GM12865 (cell line): ENCODE data around the gene ECE1.

Experiments
- DNase-seq: peaks from one replicate; pipeline ENCODE4 v3.0.0; 2010; ENCODE audit warnings: low read depth
- H3K4me3 ChIP-seq: 2 replicates; pipeline ENCODE4 v1.5.1; 2011; ENCODE audit warnings: mild to moderate bottlenecking, low read depth, low read length, control low read depth
- CTCF ChIP-seq: IDR thresholded peaks from 2 replicates; pipeline ENCODE4 v1.5.1; 2011; ENCODE audit warnings: low read length, control low read depth, low read depth, inconsistent platforms; ENCODE audit not compliant: insufficient read depth; ENCODE audit errors: missing control alignments

Gene ECE1

GRCh38 chr1:21266119-21266774 is 24.0 kb downstream of the ECE1 start:
- no peak overlapping the region for H3K4me3 ChIP-seq
- DNase-seq, result no peak
- no peak for TF ChIP-seq CTCF

- no peak overlapping the region for H3K4me3 ChIP-seq
- TF ChIP-seq CTCF, result no peak
- no peak for DNase-seq
Measured at GRCh38 chr1:21265644-21266043, 24.6 kb downstream of the ECE1 start.

- TF ChIP-seq CTCF, result no peak
- no peak overlapping the region for H3K4me3 ChIP-seq
- no peak for DNase-seq
Measured at GRCh38 chr1:21264898-21265297, 25.4 kb downstream of the ECE1 start.

GRCh38 chr1:21263653-21264225 is 26.5 kb downstream of the ECE1 start:
- H3K4me3 ChIP-seq, result no peak overlapping the region
- DNase-seq, result no peak
- TF ChIP-seq CTCF, result no peak

GRCh38 chr1:21263052-21263429 is 27.2 kb downstream of the ECE1 start:
- H3K4me3 ChIP-seq, result no peak overlapping the region
- TF ChIP-seq CTCF, result no peak
- DNase-seq, result no peak

GRCh38 chr1:21262293-21263051 is 27.8 kb downstream of the ECE1 start:
- DNase-seq, result no peak
- no peak for TF ChIP-seq CTCF
- H3K4me3 ChIP-seq, result no peak overlapping the region
